GM12878 (cell line): Measurements from ENCODE around the gene SBF2. TPM values are rescaled to one million over a fixed set of nuclear protein-coding genes. Genes with fewer than 3 reads are reported as not detected.

Source experiments
- ATAC-seq: fragments of 200-7000 bp; cut with Tn5 transposase; 3 replicates; pipeline ENCODE4 v1.9.1; 2020; ENCODE audit warnings: mild to moderate bottlenecking, moderate library complexity
- BruUV-seq: library from RNA; stranded (reverse); fragments of 400-500 nt; replicated peaks from 2 replicates; lab custom pipeline; 2021; lab: Mats Ljungman, UMichigan
- CTCF ChIA-PET: fragments of 300-600 bp; sonication (Branson Sonifier 250); formaldehyde crosslinking; extraction: SDS; loops from one replicate; lab custom pipeline; 2021; ENCODE audit warnings: inconsistent platforms; lab: Yijun Ruan, JAX
- POLR2A ChIA-PET: fragments of 350-600 bp; formaldehyde crosslinking; extraction: SDS; loops from one replicate; lab custom pipeline; 2021; ENCODE audit warnings: inconsistent platforms; lab: Charles Lee
- RAD21 ChIA-PET: fragments of 300-600 bp; sonication (Branson Sonifier 250); formaldehyde crosslinking; loops from one replicate; lab custom pipeline; 2023; ENCODE audit warnings: antibody characterized with exemption; ENCODE audit not compliant: unreplicated experiment; lab: Charles Lee
- SMC1A ChIA-PET: fragments of 300-600 bp; sonication (Branson Sonifier 250); formaldehyde crosslinking; loops from one replicate; lab custom pipeline; 2023; ENCODE audit not compliant: unreplicated experiment, uncharacterized antibody; lab: Charles Lee
- DNase-seq: peaks from one replicate; pipeline ENCODE4 v3.0.0-alpha.2; 2011; ENCODE audit warnings: low read depth, low spot score
- FAIRE-seq: peaks from 3 replicates; lab custom pipeline; 2011; peaks lifted over from hg19 to GRCh38; lab: Jason Lieb, UNC
- H2AFZ ChIP-seq: 2 replicates; pipeline ENCODE4 v1.6.0; 2011; ENCODE audit warnings: low read depth, low read length, control low read depth; ENCODE audit not compliant: control insufficient read depth
- H3K27ac ChIP-seq: 2 replicates; pipeline ENCODE4 v1.5.1; 2011; ENCODE audit warnings: control low read depth; ENCODE audit not compliant: control insufficient read depth, insufficient read depth
- H3K27me3 ChIP-seq, 2 experiments: replicated peaks in 1 of 2; 2 replicates each; pipeline versions ENCODE4 v1.6.0 to v1.6.1; 2011; ENCODE audit warnings: low read length in 1 of 2; ENCODE audit not compliant: control insufficient read depth in 2 of 2, insufficient read depth in 2 of 2
- H3K36me3 ChIP-seq, 2 experiments: 2 replicates each; pipeline ENCODE4 v1.5.1; 2011; ENCODE audit warnings: low read length in 1 of 2; ENCODE audit not compliant: control insufficient read depth in 2 of 2, insufficient read depth in 2 of 2
- H3K4me1 ChIP-seq: 2 replicates; pipeline ENCODE4 v1.6.1; 2011; ENCODE audit warnings: mild to moderate bottlenecking, low read length, moderate library complexity, mixed read lengths; ENCODE audit not compliant: control insufficient read depth, insufficient read depth
- H3K4me2 ChIP-seq: 2 replicates; pipeline ENCODE4 v1.6.0; 2011; ENCODE audit warnings: control low read depth; ENCODE audit not compliant: control insufficient read depth, insufficient read depth
- H3K4me3 ChIP-seq: fragments of 200-600 bp; sonication (generic); 2 replicates; pipeline ENCODE4 v1.5.1; 2016
- H3K79me2 ChIP-seq: 2 replicates; pipeline ENCODE4 v1.6.0; 2011; ENCODE audit warnings: low read length; ENCODE audit not compliant: control insufficient read depth, insufficient read depth
- H3K9ac ChIP-seq: 2 replicates; pipeline ENCODE4 v1.8.0; 2011; ENCODE audit warnings: low read length, control low read depth, mixed read lengths; ENCODE audit not compliant: control insufficient read depth, insufficient read depth
- H3K9me3 ChIP-seq: replicated peaks from 3 replicates; pipeline ENCODE4 v1.5.1; 2011; ENCODE audit warnings: mild to moderate bottlenecking, low read length; ENCODE audit not compliant: control insufficient read depth, insufficient read depth
- H4K20me1 ChIP-seq: 2 replicates; pipeline ENCODE4 v1.6.0; 2011; ENCODE audit not compliant: control insufficient read depth, insufficient read depth
- BACH1 ChIP-seq: fragments of 450-650 bp; IDR thresholded peaks from 2 replicates; pipeline ENCODE4 v1.6.1; 2017; ENCODE audit warnings: mild to moderate bottlenecking, borderline replicate concordance
- CHD1 ChIP-seq: IDR thresholded peaks from 2 replicates; pipeline ENCODE4 v1.6.1; 2012; ENCODE audit warnings: low read depth, low read length, improper control_type of control experiment
- EGR1 ChIP-seq, 2 experiments: IDR thresholded peaks; 1 replicate in 1 of 2; 2 replicates in 1 of 2; pipeline ENCODE4 v1.6.1; 2011 to 2012; ENCODE audit warnings: low read depth in 2 of 2, low read length in 2 of 2, borderline replicate concordance in 1 of 2, mild to moderate bottlenecking in 1 of 2, moderate library complexity in 1 of 2
- FOXK2 ChIP-seq: fragments of 450-650 bp; IDR thresholded peaks from 2 replicates; pipeline ENCODE4 v1.6.1; 2017; ENCODE audit warnings: mild to moderate bottlenecking, moderate library complexity
- KDM1A ChIP-seq: fragments of 200-600 bp; sonication (generic); IDR thresholded peaks from 2 replicates; pipeline ENCODE4 v1.6.1; 2016; ENCODE audit warnings: borderline replicate concordance
- MAX ChIP-seq: IDR thresholded peaks from 2 replicates; pipeline ENCODE4 v1.6.1; 2012; ENCODE audit warnings: low read depth, low read length, improper control_type of control experiment
- NFYB ChIP-seq: IDR thresholded peaks from 2 replicates; pipeline ENCODE4 v1.6.1; 2011; ENCODE audit warnings: low read depth, mild to moderate bottlenecking, low read length, improper control_type of control experiment, moderate library complexity; ENCODE audit not compliant: insufficient read depth
- POLR2AphosphoS5 ChIP-seq: IDR thresholded peaks from 2 replicates; pipeline ENCODE4 v1.6.1; 2011; ENCODE audit warnings: mild to moderate bottlenecking, low read length, inconsistent platforms
- RCOR1 ChIP-seq: conservative IDR thresholded peaks from 2 replicates; pipeline ENCODE4 v1.6.1; 2012; ENCODE audit warnings: low read depth, low read length, improper control_type of control experiment
- RUNX3 ChIP-seq: IDR thresholded peaks from 2 replicates; pipeline ENCODE4 v1.6.1; 2012; ENCODE audit warnings: low read length, inconsistent platforms
- TCF12 ChIP-seq: IDR thresholded peaks from 2 replicates; pipeline ENCODE4 v1.6.1; 2011; ENCODE audit warnings: low read depth, mild to moderate bottlenecking, low read length
- WGBS: methylation state at CpG from one replicate; pipeline ENCODE4 v1.1.6; 2016; ENCODE audit warnings: low lambda C conversion rate; ENCODE audit not compliant: insufficient replicate concordance, insufficient coverage; ENCODE audit errors: missing lambda C conversion rate; 5-methylcytosine and 5-hydroxymethylcytosine counted together
- in situ Hi-C: fragments of 300-500 bp; cut with MboI; formaldehyde crosslinking; loops from 9 replicates; pipeline ENCODE4 v1.14.3; 2018; ENCODE audit warnings: mixed read lengths
- intact Hi-C: fragments of 100-400 bp; cut with micrococcal nuclease; formaldehyde crosslinking; loops from one replicate; pipeline ENCODE4 v1.14.2; 2022; ENCODE audit not compliant: unreplicated experiment
- polyA plus RNA-seq, 11 experiments: library from polyadenylated mRNA; depleted of rRNA in 4 of 11; unstranded in 6 of 11; stranded (reverse) in 5 of 11; fragments of >200 nt; fragmentation: Nextera tagmentation in 4 of 11; fragmentation: Illumina TruSeq in 1 of 11; extraction: Ambion mirVana in 4 of 11; extraction: Trizol in 1 of 11; gene quantifications; 1 replicate in 1 of 11; 2 replicates in 10 of 11; pipeline versions ENCODE4 v1.2.1 to v1.2.3, GENCODE V29; 2011 to 2016; ENCODE audit warnings: inconsistent platforms in 2 of 11, missing spikeins in 2 of 11, low read depth in 1 of 11
- total RNA-seq, 4 experiments: library from RNA; depleted of rRNA in 3 of 4; stranded (reverse); fragments of >200 nt in 3 of 4; fragmentation: Illumina TruSeq in 1 of 4; extraction: Trizol in 1 of 4; gene quantifications; 2 replicates each; pipeline versions ENCODE4 v1.2.1 to v1.2.3, GENCODE V29; 2013 to 2021

The SBF2 gene
- total and polyA plus RNA-seq, 10 of the 15 experiments (the other 5 are each of a cell fraction or from before 2014, with no cell fraction given): 0.24 to 2.3 (median 1.1) TPM

- BruUV-seq: no TSS peak
- H3K4me3 ChIP-seq: no peak overlapping the region
- H3K27ac ChIP-seq: no peak overlapping the region
- no peaks in the 10 kb centered on the region for H3K36me3 ChIP-seq
- no peak for FAIRE-seq
- no peak for ATAC-seq
- DNase-seq: no peak
- H3K9ac ChIP-seq: no peak overlapping the region
- H3K4me1 ChIP-seq: no peaks in the 10 kb centered on the region
- H3K79me2 ChIP-seq: no peaks in the 10 kb centered on the region
- RAD21 ChIA-PET: no interaction called here
- H3K4me2 ChIP-seq: no peak overlapping the region
- intact Hi-C loops (no loop called here), in situ Hi-C loops (no loop called here)
- no peak overlapping the region for H2AFZ ChIP-seq
- H3K9me3 ChIP-seq: no peaks in the 10 kb centered on the region
- H4K20me1 ChIP-seq: no peaks in the 10 kb centered on the region
- CTCF ChIA-PET: no interaction called here
- 0% methylated on average over 2 of the region's 2 CpGs for WGBS
- SMC1A ChIA-PET: interaction anchor here (1.0 kb wide), 1 partner anchor 14 kb away, joined by 3 read pairs; no protein-coding TSS in a partner anchor
- POLR2A ChIA-PET: no interaction called here
- no peak for TF ChIP-seq RCOR1
- 0 out of 4 replicates have a peak, but pooled peaks cover 0 to 1% of the 10 kb centered on the region in 2 experiments for H3K27me3 ChIP-seq
Measured at GRCh38 chr11:9923280-9923679, 370.7 kb downstream of the SBF2 start.

GRCh38 chr11:9922806-9923205 lies 371.2 kb downstream of the SBF2 start:
- no peak for DNase-seq
- no peak for FAIRE-seq
- Histone ChIP-seq H2AFZ (no peak overlapping the region), H3K9me3 (no peaks in the 10 kb centered on the region), H3K27me3 (0 out of 4 replicates have a peak, but pooled peaks cover 0 to 1% of the 10 kb centered on the region in 2 experiments), H3K9ac (no peak overlapping the region), H3K27ac (no peak overlapping the region), H4K20me1 (no peaks in the 10 kb centered on the region)
- CTCF ChIA-PET: no interaction called here
- intact Hi-C loops: no loop called here
- SMC1A ChIA-PET: interaction anchor here (1.0 kb wide), 1 partner anchor 14 kb away, joined by 3 read pairs; no protein-coding TSS in a partner anchor
- in situ Hi-C loops: no loop called here
- BruUV-seq: no TSS peak
- POLR2A ChIA-PET: no interaction called here
- TF ChIP-seq EGR1 (IDR thresholded peaks at IDR 0.05; ENCODE audit: borderline replicate concordance in 1 of 2, low read depth in 2 of 2, low read length in 2 of 2) (no peak), CHD1 (no peak), MAX (no peak), NFYB (no peak), BACH1 (no peak), KDM1A (no peak), POLR2AphosphoS5 (no peak), RUNX3 (no peak), TCF12 (no peak), FOXK2 (no peak)
- TF ChIP-seq, all 136 proteins: peak for 0
- H3K4me2 ChIP-seq: no peak overlapping the region
- H3K36me3 ChIP-seq: no peaks in the 10 kb centered on the region
- H3K79me2 ChIP-seq: no peaks in the 10 kb centered on the region
- H3K4me1 ChIP-seq: no peaks in the 10 kb centered on the region
- RAD21 ChIA-PET: no interaction called here
- WGBS: 20% methylated on average over 4 of the region's 4 CpGs
- ATAC-seq: no peak
- H3K4me3 ChIP-seq: no peak overlapping the region
